Left lung (tissue), 10 donors: Measurements from ENCODE around the gene FBL. TPM values are rescaled to one million over a fixed set of nuclear protein-coding genes. Genes with fewer than 3 reads are reported as not detected.
A peak's percentile ranks its signal among the peaks of the same experiment; 100 is the strongest.

Experiments used
- ATAC-seq: fragments of 200-7000 bp; cut with Tn5 transposase; one replicate; pipeline ENCODE4 v1.9.1; 2020; ENCODE audit warnings: moderate library complexity
- DNase-seq, 4 donors: peaks; one replicate each; pipeline ENCODE4 v3.0.0-alpha.2; 2013 to 2020
- H3K27ac ChIP-seq, 2 donors: fragments of 200-600 bp; sonication (generic) in 1 of 2; one replicate each; pipeline versions ENCODE4 v1.5.0 to v1.8.0; 2020 to 2021
- H3K27me3 ChIP-seq, 2 donors: fragments of 200-600 bp; sonication (generic) in 1 of 2; one replicate each; pipeline versions ENCODE4 v1.5.0 to v1.8.0; 2020 to 2021
- H3K36me3 ChIP-seq, 2 donors: fragments of 200-600 bp; sonication (generic) in 1 of 2; one replicate each; pipeline versions ENCODE4 v1.5.0 to v1.8.0; 2020 to 2021
- H3K4me1 ChIP-seq, 2 donors: fragments of 200-600 bp; one replicate each; pipeline ENCODE4 v1.8.0; 2021
- H3K4me3 ChIP-seq, 2 donors: fragments of 200-600 bp; sonication (generic) in 1 of 2; one replicate each; pipeline versions ENCODE4 v1.5.0 to v1.8.0; 2020 to 2021; ENCODE audit warnings: mild to moderate bottlenecking in 1 of 2
- H3K9me3 ChIP-seq, 2 donors: fragments of 200-600 bp; sonication (generic) in 1 of 2; one replicate each; pipeline versions ENCODE4 v1.5.0 to v1.8.0; 2020 to 2021
- intact Hi-C, 2 donors: fragments of 100-400 bp; cut with DNase I; formaldehyde crosslinking; loops; one replicate each; pipeline versions ENCODE4 v1.11.2 to v1.14.2; 2022
- microRNA-seq, 2 donors: library from miRNA; unstranded; fragments of <30 nt; microRNA quantifications; one replicate each; pipeline ENCODE4, GENCODE V29; 2019
- polyA plus RNA-seq, 6 donors: library from polyadenylated mRNA; unstranded; fragments of 120-200 nt; gene quantifications; one replicate each; pipeline ENCODE4 v1.2.1, GENCODE V29; 2013; ENCODE audit not compliant: insufficient read length in 6 of 6
- total RNA-seq, 2 donors: library from RNA; stranded (reverse); fragmentation: NEBNext Ultra II Directional; extraction: Animal tissue kit (Norgen Biotek cat#: 25700); gene quantifications; one replicate each; pipeline ENCODE4 v1.2.1, GENCODE V29; 2021
- TF ChIP-seq, protein P1 (sequence below), 2 donors: fragments of 200-600 bp; sonication (generic) in 1 of 2; IDR thresholded peaks; one replicate each; pipeline versions ENCODE4 v1.5.0 to v1.8.0; 2021; ENCODE audit warnings: antibody characterized with exemption in 2 of 2
- donor health status: DM: no; HTN: yes; CAD: no.
- donor health status: DM: no; HTN: no; CAD: no.

FBL gene
- total and polyA plus RNA-seq, 8 donors = 82.5 to 375 (median 340) TPM

DNA sequence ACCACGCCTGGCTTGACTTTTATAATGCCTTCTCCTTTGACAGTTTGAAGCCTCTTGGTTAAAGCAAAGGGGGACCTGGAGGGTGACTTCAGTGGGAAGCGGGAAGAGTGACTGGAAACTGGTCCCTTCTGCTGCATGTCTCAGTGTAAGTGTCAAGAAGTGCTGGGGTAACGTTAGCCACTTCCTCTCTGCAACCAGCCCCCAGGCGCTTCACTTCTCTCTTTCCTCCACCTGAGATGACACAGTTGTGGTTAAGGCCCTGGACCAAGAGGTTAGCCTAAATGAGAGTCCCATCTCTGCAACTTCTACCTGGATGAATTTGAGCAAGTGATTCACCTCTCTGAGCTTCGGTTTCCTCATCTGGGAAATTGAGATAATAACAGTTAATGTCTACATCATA, 51.2 kb downstream of the FBL start:
- DNase-seq = no peak
- intact Hi-C loops = no loop called here
- TF ChIP-seq, protein P1, sequence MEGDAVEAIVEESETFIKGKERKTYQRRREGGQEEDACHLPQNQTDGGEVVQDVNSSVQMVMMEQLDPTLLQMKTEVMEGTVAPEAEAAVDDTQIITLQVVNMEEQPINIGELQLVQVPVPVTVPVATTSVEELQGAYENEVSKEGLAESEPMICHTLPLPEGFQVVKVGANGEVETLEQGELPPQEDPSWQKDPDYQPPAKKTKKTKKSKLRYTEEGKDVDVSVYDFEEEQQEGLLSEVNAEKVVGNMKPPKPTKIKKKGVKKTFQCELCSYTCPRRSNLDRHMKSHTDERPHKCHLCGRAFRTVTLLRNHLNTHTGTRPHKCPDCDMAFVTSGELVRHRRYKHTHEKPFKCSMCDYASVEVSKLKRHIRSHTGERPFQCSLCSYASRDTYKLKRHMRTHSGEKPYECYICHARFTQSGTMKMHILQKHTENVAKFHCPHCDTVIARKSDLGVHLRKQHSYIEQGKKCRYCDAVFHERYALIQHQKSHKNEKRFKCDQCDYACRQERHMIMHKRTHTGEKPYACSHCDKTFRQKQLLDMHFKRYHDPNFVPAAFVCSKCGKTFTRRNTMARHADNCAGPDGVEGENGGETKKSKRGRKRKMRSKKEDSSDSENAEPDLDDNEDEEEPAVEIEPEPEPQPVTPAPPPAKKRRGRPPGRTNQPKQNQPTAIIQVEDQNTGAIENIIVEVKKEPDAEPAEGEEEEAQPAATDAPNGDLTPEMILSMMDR (IDR thresholded peaks at IDR 0.05) = no peak
- H3K27ac ChIP-seq = no peak overlapping the region
- no peaks in the 10 kb centered on the region for H3K9me3 ChIP-seq
- no peak for ATAC-seq
- peaks cover 0 to 12% of the 10 kb centered on the region in 2 donors for H3K27me3 ChIP-seq
- no peak overlapping the region for H3K4me3 ChIP-seq
- H3K36me3 ChIP-seq = no peaks in the 10 kb centered on the region
- no peaks in the 10 kb centered on the region for H3K4me1 ChIP-seq

DNA sequence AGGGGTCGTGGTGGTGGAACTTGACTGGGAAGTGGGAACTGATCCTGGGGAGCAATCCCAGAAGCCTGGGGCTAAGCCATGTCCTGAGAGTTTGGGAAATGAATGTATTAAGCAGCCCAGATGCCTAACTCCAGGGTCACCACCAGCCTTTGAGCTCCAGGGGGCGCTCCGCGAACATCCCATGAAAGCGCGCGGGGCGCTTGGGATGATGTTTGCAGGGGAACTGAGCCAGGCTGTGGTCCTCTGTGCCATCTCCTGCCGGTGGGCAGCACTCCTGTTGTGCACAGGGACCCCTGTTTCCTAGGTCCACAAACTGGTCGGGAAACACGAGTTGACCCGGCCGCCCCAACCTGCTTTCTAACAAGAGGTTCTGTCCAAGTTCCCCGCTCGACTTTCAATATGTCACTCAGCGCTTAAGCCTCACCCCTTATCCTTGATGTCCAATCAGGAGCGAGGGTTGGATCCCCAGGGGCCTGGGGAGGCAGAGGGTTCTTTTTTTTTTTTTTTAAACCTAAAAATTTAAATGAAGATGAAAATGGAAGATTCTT, 53.1 kb downstream of the FBL start:
- intact Hi-C loops = no loop called here
- Histone ChIP-seq H3K27ac (no peak overlapping the region), H3K4me1 (no peaks in the 10 kb centered on the region), H3K9me3 (peaks cover 0 to 7% of the 10 kb centered on the region in 2 donors), H3K36me3 (no peaks in the 10 kb centered on the region), H3K27me3 (peaks cover 0 to 10% of the 10 kb centered on the region in 2 donors), H3K4me3 (peak overlapping the region; percentile 38)
- TF ChIP-seq, protein P1 (IDR thresholded peaks at IDR 0.05) = peak; percentile 88 to 94
- DNase-seq (peak; percentile 64 to 90 (median 74)), ATAC-seq (peak; percentile 100)

GRCh38 chr19:39788244-39788643, 57.9 kb downstream of the FBL start:
- no peak for ATAC-seq
- Histone ChIP-seq H3K27me3 (peaks cover 0 to 35% of the 10 kb centered on the region in 2 donors), H3K9me3 (peaks cover 0 to 7% of the 10 kb centered on the region in 2 donors), H3K27ac (no peak overlapping the region), H3K4me1 (no peaks in the 10 kb centered on the region), H3K36me3 (no peaks in the 10 kb centered on the region), H3K4me3 (no peak overlapping the region)
- intact Hi-C loops = no loop called here
- DNase-seq = no peak
- TF ChIP-seq, protein P1 (IDR thresholded peaks at IDR 0.05) = no peak

Small RNA genes lying within 50 kb of the gene (microRNA-seq; reads per million reads assigned to microRNA genes)
- 0 reads per million in 2 donors for gene MIR6719

Other genes starting within 250 kb of the FBL start
- not detected for gene LGALS13, start 243.9 kb downstream of the FBL start, total RNA-seq
- gene LGALS13, start 243.9 kb downstream of the FBL start, polyA plus RNA-seq = not detected
- not detected for gene LGALS16, start 190.5 kb downstream of the FBL start, total RNA-seq
- gene LGALS16, start 190.5 kb downstream of the FBL start, polyA plus RNA-seq = not detected
- gene LGALS14, start 141.9 kb downstream of the FBL start, total RNA-seq = not detected
- under 1 TPM in 1 of 6 donors, not detected in 5; 0.31 TPM for gene LGALS14, start 141.9 kb downstream of the FBL start, polyA plus RNA-seq
- gene CLC, start 108.3 kb downstream of the FBL start, total RNA-seq = not detected
- gene CLC, start 108.3 kb downstream of the FBL start, polyA plus RNA-seq = 1 to 10 TPM; 1.3 to 2.8 (median 2.0) TPM
- not detected for gene LEUTX, start 67.5 kb downstream of the FBL start, total RNA-seq
- gene LEUTX, start 67.5 kb downstream of the FBL start, polyA plus RNA-seq = not detected
- 10 to 100 TPM; 13.6 to 25.0 TPM for gene DYRK1B, start 12.2 kb downstream of the FBL start, total RNA-seq
- gene DYRK1B, start 12.2 kb downstream of the FBL start, polyA plus RNA-seq = 10 to 100 TPM; 22.1 to 32.4 (median 28.6) TPM
- gene FCGBP, start 88.3 kb upstream of the FBL start, total RNA-seq = 10 to 100 TPM; 11.1 to 14.8 TPM
- 10 to 100 TPM in 4 of 6 donors, 1 to 10 TPM in 2; 4.4 to 19.7 (median 11.9) TPM for gene FCGBP, start 88.3 kb upstream of the FBL start, polyA plus RNA-seq
- gene PSMC4, start 124.8 kb upstream of the FBL start, total RNA-seq = 10 to 100 TPM; 59.8 to 94.9 TPM
- 10 to 100 TPM; 52.3 to 73.3 (median 61.1) TPM for gene PSMC4, start 124.8 kb upstream of the FBL start, polyA plus RNA-seq
- gene ZNF546, start 150.7 kb upstream of the FBL start, total RNA-seq = 1 to 10 TPM; 5.1 to 5.4 TPM
- 10 to 100 TPM in 2 of 6 donors, 1 to 10 TPM in 4; 7.5 to 10.7 (median 9.6) TPM for gene ZNF546, start 150.7 kb upstream of the FBL start, polyA plus RNA-seq
- gene ZNF780B, start 209.9 kb upstream of the FBL start, total RNA-seq = 10 to 100 TPM; 17.0 to 17.8 TPM
- 10 to 100 TPM; 27.0 to 41.3 (median 35.1) TPM for gene ZNF780B, start 209.9 kb upstream of the FBL start, polyA plus RNA-seq
- 10 to 100 TPM; 20.4 to 21.2 TPM for gene ZNF780A, start 244.6 kb upstream of the FBL start, total RNA-seq
- 10 to 100 TPM; 14.7 to 19.4 (median 18.1) TPM for gene ZNF780A, start 244.6 kb upstream of the FBL start, polyA plus RNA-seq